ENCODE results near the gene HEPHL1.
"Not testable (repeated sequence)": the region's sequence is repeated elsewhere in the genome, so short reads cannot be mapped to it uniquely, and the experiment has no call there.

Gene HEPHL1

GRCh38 chr11:94089341-94089740 is 68.2 kb downstream of the HEPHL1 start:
- no peak for DNase-seq

- DNase-seq, result no peak
Observed at GRCh38 chr11:94090401-94090800, 69.2 kb downstream of the HEPHL1 start.

- no peak for DNase-seq
Observed at GRCh38 chr11:94091091-94091490, 69.9 kb downstream of the HEPHL1 start.

- DNase-seq, result no peak
Observed at GRCh38 chr11:94100253-94100652, 79.1 kb downstream of the HEPHL1 start.

GRCh38 chr11:94103471-94103870 is 82.3 kb downstream of the HEPHL1 start:
- no peak for DNase-seq

GRCh38 chr11:94104734-94105133 is 83.6 kb downstream of the HEPHL1 start:
- DNase-seq, result no peak

- DNase-seq, result no peak
Observed at GRCh38 chr11:94106716-94107115, 85.6 kb downstream of the HEPHL1 start.

- no peak for DNase-seq
Observed at GRCh38 chr11:94107363-94107762, 86.2 kb downstream of the HEPHL1 start.

- no peak for DNase-seq
Observed at GRCh38 chr11:94111241-94111640, 90.1 kb downstream of the HEPHL1 start.

GRCh38 chr11:94111660-94112059 is 90.5 kb downstream of the HEPHL1 start:
- no peak for DNase-seq

GRCh38 chr11:94112206-94112953 is 91.2 kb downstream of the HEPHL1 start:
- no peak for DNase-seq

- DNase-seq, result no peak
Observed at GRCh38 chr11:94117197-94117574, 96.0 kb downstream of the HEPHL1 start.

GRCh38 chr11:94117871-94118270 is 96.7 kb downstream of the HEPHL1 start:
- DNase-seq, result no peak

- DNase-seq, result not testable (repeated sequence)
Observed at GRCh38 chr11:94119676-94120075, 98.5 kb downstream of the HEPHL1 start.

GRCh38 chr11:94120516-94120915 is 99.4 kb downstream of the HEPHL1 start:
- not testable (repeated sequence) for DNase-seq

- no peak for DNase-seq
Observed at GRCh38 chr11:94120946-94121345, 99.8 kb downstream of the HEPHL1 start.

- no peak for DNase-seq
Observed at GRCh38 chr11:94125407-94126115, 104.4 kb downstream of the HEPHL1 start.

- no peak for DNase-seq
Observed at GRCh38 chr11:94127638-94128037, 106.5 kb downstream of the HEPHL1 start.

- no peak for DNase-seq
Observed at GRCh38 chr11:94128291-94128745, 107.2 kb downstream of the HEPHL1 start.

- peak; percentile 83 for DNase-seq
Observed at GRCh38 chr11:94128746-94129511, 107.8 kb downstream of the HEPHL1 start, which contains the start of gene PANX1. TSS of gene PANX1 (plus strand) at chr11:94128841. CDS start at chr11:94129313, 472 bp downstream.

GRCh38 chr11:94129512-94130297 is 108.6 kb downstream of the HEPHL1 start:
- DNase-seq, result no peak

GRCh38 chr11:94130298-94131046 is 109.3 kb downstream of the HEPHL1 start:
- no peak for DNase-seq

Data from NCI-H1048 (cell line).